HG02642 (cell line): ENCODE data around the gene DCAF10.
A peak's percentile ranks its signal among the peaks of the same experiment; 100 is the strongest.
"Not testable (repeated sequence)": the region's sequence is repeated elsewhere in the genome, so short reads cannot be mapped to it uniquely, and the experiment has no call there.

Experiments used
- ATAC-seq: cut with Tn5 transposase; IDR thresholded peaks from one replicate; pipeline ENCODE4 v1.9.1; 2021; ENCODE audit warnings: mild to moderate bottlenecking; ENCODE audit not compliant: unreplicated experiment, poor library complexity

DCAF10 gene, protein sequence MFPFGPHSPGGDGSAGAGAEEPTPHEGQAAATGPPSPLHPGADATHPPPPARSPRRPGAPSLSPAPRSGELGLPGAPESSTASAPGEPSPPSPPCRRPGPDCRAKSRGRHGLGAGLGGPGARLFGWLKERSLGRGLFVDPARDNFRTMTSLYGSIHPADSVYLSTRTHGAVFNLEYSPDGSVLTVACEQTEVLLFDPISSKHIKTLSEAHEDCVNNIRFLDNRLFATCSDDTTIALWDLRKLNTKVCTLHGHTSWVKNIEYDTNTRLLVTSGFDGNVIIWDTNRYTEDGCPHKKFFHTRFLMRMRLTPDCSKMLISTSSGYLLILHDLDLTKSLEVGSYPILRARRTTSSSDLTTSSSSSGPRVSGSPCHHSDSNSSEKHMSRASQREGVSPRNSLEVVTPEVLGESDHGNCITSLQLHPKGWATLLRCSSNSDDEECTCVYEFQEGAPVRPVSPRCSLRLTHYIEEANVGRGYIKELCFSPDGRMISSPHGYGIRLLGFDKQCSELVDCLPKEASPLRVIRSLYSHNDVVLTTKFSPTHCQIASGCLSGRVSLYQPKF

GRCh38 chr9:37800631-37801286 is at the start of gene DCAF10:
Gene DCAF10, plus strand, starts transcription at chr9:37800797. Its CDS starts 70 bp downstream, at chr9:37800867.
- peak; percentile 83 for ATAC-seq

- no peak for ATAC-seq
Observed at GRCh38 chr9:37751186-37751585, 49.4 kb upstream of the DCAF10 start.

- ATAC-seq = not testable (repeated sequence)
Observed at GRCh38 chr9:37751704-37752103, 48.9 kb upstream of the DCAF10 start.

DNA sequence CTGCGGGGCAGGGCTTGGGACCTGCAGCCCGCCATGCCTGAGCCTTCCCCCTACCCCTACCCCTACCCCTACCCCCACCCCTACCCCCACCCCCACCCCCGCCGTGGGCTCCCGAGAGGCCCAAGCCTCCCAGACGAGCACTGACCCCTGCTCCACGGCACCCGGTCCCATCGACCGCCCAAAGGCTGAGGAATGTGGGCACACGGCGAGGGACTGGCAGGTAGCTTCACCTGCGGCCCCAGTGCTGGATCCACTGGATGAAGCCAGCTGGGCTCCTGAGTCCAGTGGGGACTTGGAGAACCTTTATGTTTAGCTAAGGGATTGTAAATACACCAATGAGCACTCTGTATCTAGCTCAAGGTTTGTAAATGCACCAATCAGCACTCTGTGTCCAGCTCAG is 48.5 kb upstream of the DCAF10 start:
- not testable (repeated sequence) for ATAC-seq

- no peak for ATAC-seq
Observed at GRCh38 chr9:37752642-37753488, 47.7 kb upstream of the DCAF10 start.

GRCh38 chr9:37753489-37754190 is 47.0 kb upstream of the DCAF10 start, which contains the start of gene TRMT10B:
Gene TRMT10B, plus strand, starts transcription at chr9:37753805. Its CDS starts 8,127 bp downstream, at chr9:37761932.
- peak; percentile 94 for ATAC-seq

GRCh38 chr9:37758747-37759146 is 41.9 kb upstream of the DCAF10 start:
- ATAC-seq = no peak

- no peak for ATAC-seq
Observed at GRCh38 chr9:37760416-37761161, 40.0 kb upstream of the DCAF10 start.

GRCh38 chr9:37761511-37761910 is 39.1 kb upstream of the DCAF10 start:
- ATAC-seq = no peak

GRCh38 chr9:37765263-37765662 is 35.3 kb upstream of the DCAF10 start:
- ATAC-seq = not testable (repeated sequence)

GRCh38 chr9:37769306-37769705 is 31.3 kb upstream of the DCAF10 start:
- no peak for ATAC-seq

DNA sequence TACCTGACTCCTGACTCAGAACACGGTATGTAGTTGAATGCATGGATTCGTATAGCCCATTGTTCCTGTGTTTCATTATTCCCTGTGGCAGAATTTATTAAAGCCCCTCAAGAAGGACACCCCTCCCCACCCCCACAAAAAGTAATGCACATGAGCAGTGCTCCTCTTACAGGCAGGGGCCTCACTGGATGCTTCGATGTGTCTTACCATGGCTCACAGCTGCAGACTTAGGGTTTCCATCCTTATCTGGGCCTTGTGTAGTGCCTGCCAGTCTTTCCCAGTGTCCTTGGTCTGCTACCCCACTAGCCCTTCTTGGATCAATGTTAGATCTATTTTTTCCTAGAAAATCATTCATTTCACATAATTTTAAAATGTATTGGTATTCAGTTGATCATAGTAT is 30.6 kb upstream of the DCAF10 start:
- ATAC-seq = no peak

DNA sequence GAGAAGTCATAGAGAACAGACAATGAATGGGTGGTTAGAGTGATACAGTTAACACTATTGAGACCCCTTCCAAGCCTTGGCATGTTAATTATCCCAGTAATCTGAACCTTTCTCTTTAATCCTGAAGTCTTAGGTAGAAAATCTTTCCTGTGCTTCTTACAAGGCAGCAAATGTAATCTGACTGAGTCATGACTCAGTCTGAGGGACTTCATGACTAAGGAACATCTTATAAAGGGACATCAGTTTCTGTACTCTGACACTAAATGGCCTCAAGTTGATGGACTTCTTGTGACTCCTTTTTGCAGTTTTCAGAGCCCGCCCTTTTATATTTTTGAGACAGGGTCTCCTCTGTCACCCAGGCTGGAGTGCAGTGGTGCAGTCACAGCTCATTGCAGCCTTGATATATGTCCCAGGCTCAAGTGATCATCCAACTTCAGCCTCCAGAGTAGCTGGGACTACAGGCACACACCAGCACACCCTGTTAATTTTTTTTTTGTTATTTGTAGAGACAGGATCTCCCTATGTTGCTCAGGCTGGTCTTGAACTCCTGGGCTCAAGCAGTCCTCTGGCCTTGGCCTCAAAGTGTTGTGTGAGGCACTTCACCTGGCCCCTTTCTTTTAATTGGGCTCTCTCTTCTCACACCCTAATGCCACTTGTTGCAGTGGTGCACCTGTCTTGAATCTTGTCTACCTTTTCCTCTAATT is 25.2 kb upstream of the DCAF10 start:
- ATAC-seq = no peak

DNA sequence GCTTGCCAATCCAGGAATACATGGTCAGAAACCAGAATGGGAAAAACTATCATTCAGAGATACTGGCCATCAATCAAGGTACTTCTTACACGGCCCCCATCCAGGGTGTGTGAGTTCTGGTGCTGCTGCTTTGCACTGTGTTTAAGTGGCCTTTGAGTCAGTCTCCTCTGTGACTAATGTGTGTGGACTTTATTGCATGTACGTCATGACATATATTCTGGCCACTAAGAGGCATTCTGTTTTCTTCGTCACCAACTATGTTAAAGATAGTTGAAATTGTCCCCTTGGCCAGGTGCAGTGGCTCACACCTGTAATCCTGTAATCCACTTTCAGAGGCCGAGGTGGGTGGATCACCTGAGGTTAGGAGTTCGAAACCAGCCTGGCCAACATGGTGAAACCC is 24.3 kb upstream of the DCAF10 start:
- no peak for ATAC-seq

- ATAC-seq = no peak
Observed at GRCh38 chr9:37778534-37778933, 22.1 kb upstream of the DCAF10 start.

GRCh38 chr9:37784291-37784615 is 16.3 kb upstream of the DCAF10 start:
- ATAC-seq = no peak

DNA sequence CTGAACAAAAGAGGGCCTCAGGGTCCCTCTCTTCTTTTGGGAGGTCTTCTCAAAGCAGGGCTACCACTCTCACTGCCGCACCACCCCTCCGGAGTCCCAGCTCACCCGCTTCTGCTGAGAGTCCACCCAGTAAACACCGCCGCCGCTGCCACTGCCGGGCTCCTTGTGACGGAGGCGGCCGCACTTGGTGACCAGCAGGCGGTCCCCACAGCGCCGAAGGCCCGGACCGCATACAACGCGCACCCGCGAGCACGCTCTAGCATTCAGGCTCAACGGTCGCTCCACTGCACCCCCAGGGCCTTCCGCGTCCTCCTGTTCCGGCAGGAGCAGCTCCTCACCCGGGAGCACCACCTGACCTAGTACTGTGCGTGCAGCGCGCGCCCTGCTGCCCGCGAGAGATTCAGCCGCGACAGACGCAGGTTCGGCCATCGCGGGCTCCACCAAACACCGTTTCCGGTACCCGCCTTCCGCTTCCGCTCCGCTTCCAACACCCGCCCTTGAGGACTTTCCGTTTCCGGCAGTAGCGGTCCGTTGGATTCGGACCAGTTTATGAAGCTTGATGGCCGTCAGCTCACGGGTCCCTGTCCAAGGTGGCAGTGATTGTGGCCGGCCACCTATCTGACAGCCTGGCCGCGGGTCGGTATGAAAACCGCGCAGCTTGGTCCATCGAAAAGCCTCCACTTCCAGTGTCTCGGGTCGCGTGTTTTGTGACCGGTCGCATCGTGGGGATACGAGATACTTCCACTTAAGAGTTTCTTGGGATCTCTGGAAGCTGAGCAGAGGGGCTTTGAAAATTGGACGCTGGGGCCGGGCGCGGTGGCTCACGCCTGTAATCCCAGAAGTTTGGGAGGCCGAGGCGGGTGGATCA is 15.7 kb upstream of the DCAF10 start, which contains the start of gene EXOSC3:
Gene EXOSC3, minus strand, starts transcription at position 449 of the 868 bp plus-strand sequence. Its CDS starts 20 bp downstream, at position 429.
- peak; percentile 94 for ATAC-seq

GRCh38 chr9:37787059-37787458 is 13.5 kb upstream of the DCAF10 start:
- ATAC-seq = no peak
